AG08396 (cell line): ENCODE results near the gene CARD6.
A peak's percentile ranks its signal among the peaks of the same experiment; 100 is the strongest.
"Not testable (repeated sequence)": the region's sequence is repeated elsewhere in the genome, so short reads cannot be mapped to it uniquely, and the experiment has no call there.

Source experiments
- DNase-seq: peaks from one replicate; pipeline ENCODE4 v3.0.0; 2012; ENCODE audit warnings: low spot score, mixed read lengths

The CARD6 gene

GRCh38 chr5:40875958-40876357 is 34.8 kb downstream of the CARD6 start:
- no peak for DNase-seq

GRCh38 chr5:40877371-40877988 is 36.3 kb downstream of the CARD6 start:
- no peak for DNase-seq

GRCh38 chr5:40879163-40879942 is 38.2 kb downstream of the CARD6 start:
- peak; percentile 26 for DNase-seq

GRCh38 chr5:40882291-40882690 is 41.1 kb downstream of the CARD6 start:
- no peak for DNase-seq

GRCh38 chr5:40883051-40883450 is 41.9 kb downstream of the CARD6 start:
- DNase-seq, result not testable (repeated sequence)

- not testable (repeated sequence) for DNase-seq
These were observed 54.6 kb downstream of the CARD6 start for GRCh38 chr5:40895440-40896425.

GRCh38 chr5:40904205-40904993 is 63.2 kb downstream of the CARD6 start:
- peak; percentile 63 for DNase-seq

GRCh38 chr5:40904994-40905306 is 63.8 kb downstream of the CARD6 start:
- DNase-seq, result no peak

GRCh38 chr5:40906351-40906751 is 65.2 kb downstream of the CARD6 start:
- DNase-seq, result no peak

GRCh38 chr5:40909264-40909663 is 68.1 kb downstream of the CARD6 start, which contains the start of gene C7:
Gene C7, plus strand, starts transcription at chr5:40909497. Its CDS starts 114 bp downstream, at chr5:40909611.
- no peak for DNase-seq

GRCh38 chr5:40909723-40910122 is 68.6 kb downstream of the CARD6 start:
- no peak for DNase-seq
